Vagina (tissue), 2 donors: Measurements from ENCODE around the gene IGDCC3. TPM values are rescaled to one million over a fixed set of nuclear protein-coding genes. Genes with fewer than 3 reads are reported as not detected.

Experiments used
- DNase-seq, 2 donors: peaks; one replicate each; pipeline ENCODE4 v3.0.0-alpha.2; 2017; ENCODE audit errors: extremely low spot score in 2 of 2
- H3K27ac ChIP-seq: fragments of 200-600 bp; sonication (generic); one replicate; pipeline ENCODE4 v1.5.1; 2019
- H3K27me3 ChIP-seq: fragments of 200-600 bp; sonication (generic); one replicate; pipeline ENCODE4 v1.5.1; 2019
- H3K36me3 ChIP-seq, 2 donors: fragments of 200-600 bp; sonication (generic); one replicate each; pipeline ENCODE4 v1.5.1; 2017 to 2019
- H3K4me1 ChIP-seq: fragments of 200-600 bp; sonication (generic); one replicate; pipeline ENCODE4 v1.5.1; 2019
- H3K4me3 ChIP-seq, 2 donors: fragments of 200-600 bp; sonication (generic); 1 replicate in 1 of 2; 2 replicates in 1 of 2; pipeline ENCODE4 v1.5.1; 2016 to 2019
- H3K9me3 ChIP-seq: fragments of 200-600 bp; sonication (generic); one replicate; pipeline ENCODE4 v1.5.1; 2019
- CTCF ChIP-seq, 3 experiments: fragments of 450-650 bp in 2 of 3; fragments of 200-600 bp in 1 of 3; sonication (generic) in 1 of 3; IDR thresholded peaks; one replicate each; pipeline ENCODE4 v1.5.1; 2017 to 2019; ENCODE audit warnings: antibody characterized with exemption in 3 of 3, mild to moderate bottlenecking in 2 of 3, moderate library complexity in 2 of 3
- POLR2A ChIP-seq, 2 donors: fragments of 450-650 bp; IDR thresholded peaks; one replicate each; pipeline ENCODE4 v1.6.1; 2017; ENCODE audit warnings: antibody characterized with exemption in 2 of 2, mild to moderate bottlenecking in 2 of 2, moderate library complexity in 2 of 2
- POLR2AphosphoS5 ChIP-seq, 2 donors: sonication (generic); formaldehyde crosslinking; IDR thresholded peaks; one replicate each; pipeline ENCODE4 v1.9.0; 2017; ENCODE audit warnings: antibody characterized with exemption in 2 of 2, mild to moderate bottlenecking in 2 of 2, low read depth in 1 of 2; ENCODE audit not compliant: insufficient read depth in 1 of 2
- intact Hi-C: fragments of 100-400 bp; cut with DNase I; formaldehyde crosslinking; loops from one replicate; pipeline ENCODE4 v1.15.1; 2023
- total RNA-seq: library from RNA; depleted of rRNA; stranded (reverse); fragments of >200 nt; gene quantifications from one replicate; pipeline ENCODE4 v1.2.3, GENCODE V29; 2016

Gene IGDCC3
- total RNA-seq, 1 donor from 2014 or later, result 0.49 TPM

GRCh38 chr15:65384895-65385869, 7.4 kb upstream of the IGDCC3 start:
- Histone ChIP-seq H3K27me3 (no peaks in the 10 kb centered on the region), H3K36me3 (peaks cover 0 to 13% of the 10 kb centered on the region in 2 donors), H3K4me1 (peaks cover 24% of the 10 kb centered on the region), H3K27ac (peak overlapping the region; percentile 78), H3K4me3 (peak overlapping the region; percentile 30 to 31), H3K9me3 (no peaks in the 10 kb centered on the region)
- no peak for DNase-seq
- TF ChIP-seq CTCF (IDR thresholded peaks at IDR 0.05) (peak; percentile 82 to 86 (median 84)), POLR2AphosphoS5 (IDR thresholded peaks at IDR 0.05; ENCODE audit: insufficient read depth in 1 of 2, low read depth in 1 of 2) (no peak), POLR2A (IDR thresholded peaks at IDR 0.05) (no peak)
- intact Hi-C loops, result loop anchor here (5.0 kb wide), 1 partner anchor 68 kb away; no protein-coding TSS in a partner anchor

GRCh38 chr15:65384505-65384894, 6.7 kb upstream of the IGDCC3 start:
- intact Hi-C loops, result no loop called here
- Histone ChIP-seq H3K4me3 (no peak overlapping the region), H3K27me3 (no peaks in the 10 kb centered on the region), H3K9me3 (no peaks in the 10 kb centered on the region), H3K27ac (peak overlapping the region; percentile 78), H3K4me1 (peaks cover 24% of the 10 kb centered on the region), H3K36me3 (peaks cover 0 to 12% of the 10 kb centered on the region in 2 donors)
- no peak for TF ChIP-seq POLR2A (IDR thresholded peaks at IDR 0.05)
- TF ChIP-seq POLR2AphosphoS5 (IDR thresholded peaks at IDR 0.05; ENCODE audit: insufficient read depth in 1 of 2, low read depth in 1 of 2), result no peak
- no peak for TF ChIP-seq CTCF (IDR thresholded peaks at IDR 0.05)
- DNase-seq, result no peak

GRCh38 chr15:65383991-65384390, 6.2 kb upstream of the IGDCC3 start:
- H3K9me3 ChIP-seq, result no peaks in the 10 kb centered on the region
- no peak for DNase-seq
- H3K4me3 ChIP-seq, result no peak overlapping the region
- intact Hi-C loops, result no loop called here
- no peak overlapping the region for H3K27ac ChIP-seq
- H3K36me3 ChIP-seq, result peaks cover 0 to 7% of the 10 kb centered on the region in 2 donors
- H3K4me1 ChIP-seq, result peaks cover 24% of the 10 kb centered on the region
- no peak for TF ChIP-seq CTCF (IDR thresholded peaks at IDR 0.05)
- no peak for TF ChIP-seq POLR2AphosphoS5 (IDR thresholded peaks at IDR 0.05; ENCODE audit: insufficient read depth in 1 of 2, low read depth in 1 of 2)
- TF ChIP-seq POLR2A (IDR thresholded peaks at IDR 0.05), result no peak
- no peaks in the 10 kb centered on the region for H3K27me3 ChIP-seq

DNA sequence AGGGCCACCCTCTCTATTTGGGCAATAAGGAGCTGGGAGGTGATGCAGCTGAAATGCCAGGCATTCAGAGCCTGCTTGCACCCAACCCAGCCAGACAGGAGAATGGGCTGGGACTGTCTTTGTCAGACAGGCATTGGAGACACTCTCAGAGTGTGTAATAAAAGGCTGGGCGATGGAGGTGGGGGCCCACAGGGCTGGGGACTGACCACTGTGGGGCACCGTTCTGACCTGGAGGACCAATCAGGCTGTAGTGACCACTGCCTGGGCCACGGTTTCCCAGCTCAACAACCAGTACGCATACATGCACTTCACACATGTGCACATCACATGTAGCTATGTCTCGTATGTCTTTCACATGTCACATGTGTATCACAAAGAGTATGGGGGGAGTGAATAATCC, 5.7 kb upstream of the IGDCC3 start:
- Histone ChIP-seq H3K4me3 (no peak overlapping the region), H3K4me1 (peaks cover 26% of the 10 kb centered on the region), H3K9me3 (no peaks in the 10 kb centered on the region), H3K36me3 (peaks cover 0 to 2% of the 10 kb centered on the region in 2 donors), H3K27ac (no peak overlapping the region), H3K27me3 (no peaks in the 10 kb centered on the region)
- no peak for DNase-seq
- intact Hi-C loops, result no loop called here
- no peak for TF ChIP-seq POLR2A (IDR thresholded peaks at IDR 0.05)
- TF ChIP-seq POLR2AphosphoS5 (IDR thresholded peaks at IDR 0.05; ENCODE audit: insufficient read depth in 1 of 2, low read depth in 1 of 2), result no peak
- no peak for TF ChIP-seq CTCF (IDR thresholded peaks at IDR 0.05)

GRCh38 chr15:65382921-65383320, 5.1 kb upstream of the IGDCC3 start:
- no peak for DNase-seq
- H3K4me3 ChIP-seq, result no peak overlapping the region
- no peaks in the 10 kb centered on the region for H3K9me3 ChIP-seq
- no peak for TF ChIP-seq POLR2AphosphoS5 (IDR thresholded peaks at IDR 0.05; ENCODE audit: insufficient read depth in 1 of 2, low read depth in 1 of 2)
- no peak for TF ChIP-seq POLR2A (IDR thresholded peaks at IDR 0.05)
- H3K27ac ChIP-seq, result no peak overlapping the region
- H3K4me1 ChIP-seq, result peaks cover 31% of the 10 kb centered on the region
- H3K27me3 ChIP-seq, result no peaks in the 10 kb centered on the region
- no peaks in the 10 kb centered on the region for H3K36me3 ChIP-seq
- intact Hi-C loops, result no loop called here
